Measurements from ENCODE around the gene OLR1.
"Not testable (repeated sequence)": the region's sequence is repeated elsewhere in the genome, so short reads cannot be mapped to it uniquely, and the experiment has no call there.

OLR1 gene

DNA sequence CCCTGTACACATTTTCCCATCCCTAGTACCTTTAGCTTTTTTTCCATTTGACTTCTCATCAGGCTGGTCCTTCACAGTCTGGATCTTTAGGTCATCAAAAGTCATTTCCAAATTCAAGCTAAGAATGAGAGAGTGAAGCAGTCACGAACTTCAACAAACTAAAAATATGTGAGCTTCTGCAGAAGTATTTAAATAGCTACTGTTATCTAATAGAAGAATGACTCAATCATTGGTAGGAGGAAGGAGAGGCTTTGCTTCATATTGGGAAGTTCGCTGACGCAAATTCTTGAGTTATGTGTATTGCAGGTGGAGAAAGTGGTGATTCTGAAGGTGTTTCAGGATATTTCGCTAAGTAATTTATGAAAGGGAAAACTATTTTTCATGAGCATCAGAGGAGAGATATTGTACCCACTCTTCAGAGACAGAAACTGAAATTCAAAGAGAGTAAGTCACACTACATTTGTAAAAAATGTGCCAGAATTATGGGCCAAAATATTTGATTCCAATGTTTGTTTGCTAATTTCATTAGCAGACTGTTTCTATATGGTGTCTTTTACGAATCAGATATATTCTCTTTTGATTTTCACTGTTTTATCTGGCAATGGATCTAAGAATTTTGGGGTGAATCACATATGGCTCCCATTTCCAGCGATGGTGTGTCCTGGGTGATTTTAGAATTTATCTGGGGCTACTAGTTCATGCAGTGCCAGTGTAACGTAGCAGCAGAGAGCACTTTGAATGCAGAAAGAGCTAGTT, at the start of gene OLR1:
OLR1 (minus strand) TSS at position 160 of the 756 bp plus-strand sequence; CDS start at position 105, 55 bp downstream.
- in situ Hi-C loops (cut with MboI; ENCODE audit: low sequenced_read_pairs), result no loop called here
- no peak for DNase-seq (ENCODE audit: low spot score in 2 of 2)
- H3K27me3 ChIP-seq (ENCODE audit: low read depth), result no peaks in the 10 kb centered on the region
- no peaks in the 10 kb centered on the region for H3K36me3 ChIP-seq (replicated peaks)
- H3K4me3 ChIP-seq, result no peak within 1 kb of the TSS
- H3K9me3 ChIP-seq, result no peaks in the 10 kb centered on the region
- no peaks in the 10 kb centered on the region for H3K4me1 ChIP-seq

GRCh38 chr12:10220398-10221077, 48.6 kb upstream of the OLR1 start:
- H3K36me3 ChIP-seq (replicated peaks), result peaks cover 42% of the 10 kb centered on the region
- H3K4me3 ChIP-seq, result no peak overlapping the region
- H3K9me3 ChIP-seq, result no peaks in the 10 kb centered on the region
- no peaks in the 10 kb centered on the region; the same call in 1 of the 2 replicates for H3K27me3 ChIP-seq (ENCODE audit: low read depth)
- DNase-seq (ENCODE audit: low spot score in 2 of 2), result no peak
- in situ Hi-C loops (cut with MboI; ENCODE audit: low sequenced_read_pairs), result no loop called here
- no peaks in the 10 kb centered on the region; the same call in 1 of the 2 replicates for H3K4me1 ChIP-seq

DNA sequence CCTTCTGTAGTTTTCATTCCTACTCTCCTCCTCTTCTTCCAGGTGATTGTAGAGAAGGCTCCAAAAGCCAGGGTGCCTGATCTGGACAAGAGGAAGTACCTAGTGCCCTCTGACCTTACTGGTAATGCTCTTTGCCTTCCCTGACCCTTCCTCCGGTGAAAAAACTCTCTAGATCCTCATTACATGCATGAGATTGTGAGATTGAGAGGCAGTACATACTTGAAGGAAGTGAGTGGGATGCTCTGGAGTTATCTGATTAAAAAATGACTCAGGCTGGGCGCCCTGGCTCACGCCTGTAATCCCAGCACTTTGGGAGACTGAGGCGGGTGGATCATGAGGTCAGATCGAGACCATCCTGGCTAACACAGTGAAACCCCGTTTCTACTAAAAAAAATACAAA, 46.1 kb upstream of the OLR1 start:
- H3K27me3 ChIP-seq (ENCODE audit: low read depth), result no peaks in the 10 kb centered on the region; the same call in 1 of the 2 replicates
- no peak overlapping the region for H3K4me3 ChIP-seq
- in situ Hi-C loops (cut with MboI; ENCODE audit: low sequenced_read_pairs), result no loop called here
- DNase-seq (ENCODE audit: low spot score in 2 of 2), result no peak
- H3K36me3 ChIP-seq (replicated peaks), result peaks cover 34% of the 10 kb centered on the region
- H3K4me1 ChIP-seq, result peaks cover 10% of the 10 kb centered on the region
- no peaks in the 10 kb centered on the region for H3K9me3 ChIP-seq

- DNase-seq (ENCODE audit: low spot score in 2 of 2); H3K9me3 ChIP-seq; H3K4me3 ChIP-seq; H3K27me3 ChIP-seq (ENCODE audit: low read depth); in situ Hi-C loops (cut with MboI; ENCODE audit: low sequenced_read_pairs): not testable (repeated sequence)
- H3K36me3 ChIP-seq (replicated peaks), result peaks cover 13% of the 10 kb centered on the region
- peaks cover 13% of the 10 kb centered on the region for H3K4me1 ChIP-seq
Measured at GRCh38 chr12:10215946-10216345, 44.0 kb upstream of the OLR1 start.

GRCh38 chr12:10215436-10215835, 43.5 kb upstream of the OLR1 start:
- Histone ChIP-seq H3K4me1 (peaks cover 13% of the 10 kb centered on the region), H3K9me3 (no peaks in the 10 kb centered on the region), H3K36me3 (replicated peaks) (peaks cover 8% of the 10 kb centered on the region), H3K4me3 (no peak overlapping the region), H3K27me3 (ENCODE audit: low read depth) (no peaks in the 10 kb centered on the region)
- DNase-seq (ENCODE audit: low spot score in 2 of 2), result no peak
- in situ Hi-C loops (cut with MboI; ENCODE audit: low sequenced_read_pairs), result no loop called here

- Histone ChIP-seq H3K9me3 (no peaks in the 10 kb centered on the region), H3K36me3 (replicated peaks) (peaks cover 2% of the 10 kb centered on the region), H3K27me3 (ENCODE audit: low read depth) (no peaks in the 10 kb centered on the region), H3K4me1 (peaks cover 13% of the 10 kb centered on the region), H3K4me3 (peak overlapping the region; percentile 90)
- no peak for DNase-seq (ENCODE audit: low spot score in 2 of 2)
- in situ Hi-C loops (cut with MboI; ENCODE audit: low sequenced_read_pairs), result no loop called here
Measured at GRCh38 chr12:10214895-10215267, 42.9 kb upstream of the OLR1 start.

DNA sequence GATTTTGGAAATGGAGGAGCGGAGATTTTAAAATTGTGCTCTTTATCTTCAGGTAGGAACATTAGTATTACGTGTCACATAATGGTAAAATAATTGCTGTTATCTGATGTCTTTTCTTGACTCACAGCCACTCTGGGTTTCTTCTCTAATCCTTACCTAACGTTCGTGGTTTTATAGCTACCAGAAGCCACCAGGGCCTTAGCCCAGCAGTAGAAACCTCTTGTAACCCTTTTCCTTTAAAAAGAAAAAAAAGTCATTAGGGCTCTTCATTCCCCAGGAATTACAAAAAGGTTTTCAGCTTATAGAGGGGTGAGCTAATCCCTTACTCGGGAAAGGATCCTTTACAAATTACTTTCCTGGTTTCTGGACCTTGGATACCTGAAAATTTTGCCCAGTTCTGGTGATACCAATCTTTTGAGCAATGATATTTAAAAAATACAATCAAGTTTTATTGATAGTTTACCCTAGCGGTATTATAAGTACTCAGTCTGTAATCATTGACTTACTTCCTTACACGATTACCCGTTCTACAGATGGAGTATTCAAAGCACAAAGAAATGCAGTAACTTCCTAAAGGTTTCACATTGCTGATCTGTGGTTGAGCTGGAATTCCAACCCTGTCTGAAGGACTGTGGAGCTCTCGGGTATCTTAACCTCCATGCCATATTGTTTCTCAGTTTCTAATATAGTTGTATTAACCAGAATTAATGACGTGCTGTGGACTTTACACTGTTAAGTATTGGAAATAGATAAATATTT, 42.4 kb upstream of the OLR1 start:
- Histone ChIP-seq H3K4me3 (peak overlapping the region; percentile 90), H3K9me3 (no peaks in the 10 kb centered on the region), H3K27me3 (ENCODE audit: low read depth) (no peaks in the 10 kb centered on the region), H3K4me1 (peaks cover 13% of the 10 kb centered on the region), H3K36me3 (replicated peaks) (no peaks in the 10 kb centered on the region; the same call in none of the 2 replicates)
- DNase-seq (ENCODE audit: low spot score in 2 of 2), result peak in 1 of 2 experiments; percentile 58
- in situ Hi-C loops (cut with MboI; ENCODE audit: low sequenced_read_pairs), result no loop called here

DNA sequence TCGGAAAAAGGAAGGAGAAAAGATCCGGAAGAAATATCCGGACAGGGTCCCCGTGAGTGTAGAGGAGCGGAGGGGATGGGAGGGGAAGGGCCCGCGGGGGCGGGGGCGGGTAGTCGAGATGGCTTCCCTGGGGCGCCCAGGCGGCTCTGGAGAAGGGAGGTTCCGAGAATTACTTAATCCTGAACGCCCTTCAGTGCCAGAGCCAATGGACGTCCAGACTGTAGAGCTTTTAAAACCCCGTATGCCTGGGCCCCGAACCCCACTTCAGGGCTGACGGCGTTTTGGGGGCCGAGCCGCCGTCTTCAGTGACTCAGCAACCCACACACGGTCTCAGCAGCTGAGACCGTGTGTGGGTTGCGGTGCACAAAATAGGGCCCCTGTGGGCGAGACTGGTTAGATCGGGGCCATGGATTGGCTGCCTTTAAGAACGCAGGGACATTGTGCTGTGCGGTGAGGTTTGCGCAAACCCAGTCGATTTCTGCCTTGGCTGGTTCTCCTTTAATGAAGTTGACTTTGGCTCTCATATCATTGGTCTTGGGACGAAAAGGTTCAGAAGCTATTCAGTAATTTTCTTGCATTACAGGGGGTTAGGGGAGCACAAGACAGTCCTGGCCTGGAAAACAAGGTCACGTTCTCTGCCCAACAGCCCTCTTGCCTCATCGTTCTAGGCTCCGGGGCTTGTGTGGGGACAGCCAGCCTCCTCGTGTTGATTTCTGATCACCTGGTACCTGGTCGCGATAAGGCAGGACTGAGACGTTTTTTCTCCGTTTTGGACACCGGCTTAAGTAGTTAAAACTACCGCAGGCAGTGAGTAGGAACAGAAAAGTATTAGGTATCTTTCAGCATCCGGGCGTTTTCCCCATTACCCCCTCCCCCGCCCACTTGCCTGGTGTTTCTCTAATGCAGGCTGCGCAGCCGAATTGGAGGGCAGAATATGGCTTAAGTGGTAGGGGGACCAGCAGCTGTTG, 41.5 kb upstream of the OLR1 start:
- H3K9me3 ChIP-seq, result no peaks in the 10 kb centered on the region
- in situ Hi-C loops (cut with MboI; ENCODE audit: low sequenced_read_pairs), result no loop called here

DNA sequence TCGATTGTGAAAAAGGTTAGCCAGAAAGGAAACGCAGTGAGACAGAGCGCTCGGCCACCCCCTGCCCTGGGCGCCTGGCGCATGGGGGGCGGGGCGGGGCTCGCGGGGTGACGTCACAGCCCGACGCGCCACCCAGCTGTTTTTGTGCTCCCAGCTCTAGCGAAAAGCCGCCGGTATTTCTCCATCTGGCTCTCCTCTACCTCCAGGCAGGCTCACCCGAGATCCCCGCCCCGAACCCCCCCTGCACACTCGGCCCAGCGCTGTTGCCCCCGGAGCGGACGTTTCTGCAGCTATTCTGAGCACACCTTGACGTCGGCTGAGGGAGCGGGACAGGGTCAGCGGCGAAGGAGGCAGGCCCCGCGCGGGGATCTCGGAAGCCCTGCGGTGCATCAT, 40.8 kb upstream of the OLR1 start, which contains the start of gene GABARAPL1:
GABARAPL1 (plus strand) TSS at position 139 of the 393 bp plus-strand sequence; CDS start at position 392, 253 bp downstream.
- H3K9me3 ChIP-seq, result no peaks in the 10 kb centered on the region
- in situ Hi-C loops (cut with MboI; ENCODE audit: low sequenced_read_pairs), result no loop called here
- peaks cover 13% of the 10 kb centered on the region for H3K4me1 ChIP-seq
- H3K27me3 ChIP-seq (ENCODE audit: low read depth), result no peaks in the 10 kb centered on the region
- DNase-seq (ENCODE audit: low spot score in 2 of 2), result peak; percentile 67 to 84
- H3K4me3 ChIP-seq, result peak within 1 kb of the TSS; percentile 90
- H3K36me3 ChIP-seq (replicated peaks), result no peaks in the 10 kb centered on the region; the same call in none of the 2 replicates

More for the DNA sequence above, 41.5 kb upstream of the OLR1 start:
- Histone ChIP-seq H3K36me3 (replicated peaks) (no peaks in the 10 kb centered on the region; the same call in none of the 2 replicates), H3K27me3 (ENCODE audit: low read depth) (no peaks in the 10 kb centered on the region), H3K4me1 (peaks cover 13% of the 10 kb centered on the region), H3K4me3 (peak overlapping the region; percentile 90)
- peak; percentile 63 to 79 for DNase-seq (ENCODE audit: low spot score in 2 of 2)

GRCh38 chr12:10211940-10212738, 40.2 kb upstream of the OLR1 start:
- in situ Hi-C loops (cut with MboI; ENCODE audit: low sequenced_read_pairs), result no loop called here
- Histone ChIP-seq H3K36me3 (replicated peaks) (no peaks in the 10 kb centered on the region; the same call in 1 of the 2 replicates), H3K27me3 (ENCODE audit: low read depth) (no peaks in the 10 kb centered on the region), H3K4me1 (peaks cover 13% of the 10 kb centered on the region), H3K9me3 (no peaks in the 10 kb centered on the region), H3K4me3 (peak overlapping the region; percentile 90)
- DNase-seq (ENCODE audit: low spot score in 2 of 2), result peak; percentile 87 to 95

DNA sequence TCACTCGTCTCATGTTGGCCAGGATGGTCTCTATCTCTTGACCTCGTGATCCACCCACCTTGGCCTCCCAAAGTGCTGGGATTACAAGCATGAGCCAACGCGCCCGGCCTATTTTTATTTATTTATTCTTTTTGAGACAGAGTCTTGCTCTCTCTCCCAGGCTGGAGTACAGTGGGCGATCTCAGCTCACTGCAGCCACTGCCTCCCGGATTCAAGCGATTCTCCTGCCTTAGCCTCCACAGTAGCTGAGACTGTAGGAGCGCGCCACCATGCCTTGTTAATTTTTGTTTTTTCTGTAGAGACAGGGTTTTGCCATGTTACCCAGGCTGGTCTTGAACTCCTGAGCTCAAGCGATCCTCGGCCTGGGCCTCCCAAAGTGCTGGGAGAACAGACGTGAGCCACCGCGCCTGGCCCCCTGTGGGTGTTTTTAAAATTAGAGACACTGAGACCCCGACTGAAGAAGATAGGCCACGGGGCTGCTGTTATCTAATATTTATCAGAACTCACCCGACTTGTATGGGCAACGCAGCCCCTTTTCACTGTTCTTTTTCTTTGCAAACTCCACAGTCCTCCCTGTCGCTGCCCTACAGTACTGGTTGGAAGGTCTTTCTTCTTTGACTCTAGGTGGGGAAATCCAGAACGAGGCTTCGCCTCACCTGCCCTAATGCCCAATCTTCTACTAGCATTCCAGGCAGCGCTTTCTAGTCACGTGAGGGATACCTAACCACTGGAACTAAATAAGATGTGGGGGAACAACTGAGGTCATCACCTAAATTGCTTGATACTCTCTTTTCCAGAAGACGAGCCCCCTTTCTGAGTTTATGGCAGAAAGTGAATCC, 39.4 kb upstream of the OLR1 start:
- no peaks in the 10 kb centered on the region for H3K9me3 ChIP-seq
- DNase-seq (ENCODE audit: low spot score in 2 of 2), result no peak
- in situ Hi-C loops (cut with MboI; ENCODE audit: low sequenced_read_pairs), result no loop called here
- peaks cover 13% of the 10 kb centered on the region for H3K4me1 ChIP-seq
- H3K4me3 ChIP-seq, result no peak overlapping the region
- H3K27me3 ChIP-seq (ENCODE audit: low read depth), result no peaks in the 10 kb centered on the region
- H3K36me3 ChIP-seq (replicated peaks), result no peaks in the 10 kb centered on the region

All from HAP-1 (cell line).